OCI-LY1 (cell line): ENCODE results near the gene ASB13.

Experiments
- H2AFZ ChIP-seq: fragments of 200-600 bp; sonication (generic), shearing (Covaris generic); 2 replicates; pipeline ENCODE4 v1.6.0; 2014; ENCODE audit warnings: antibody characterized with exemption, mild to moderate bottlenecking, low read length
- H3F3A ChIP-seq: fragments of 200-600 bp; sonication (generic), shearing (Covaris generic); 2 replicates; pipeline ENCODE4 v1.6.0; 2014; ENCODE audit warnings: mild to moderate bottlenecking, antibody characterized with exemption, low read length, moderate library complexity; ENCODE audit not compliant: insufficient read depth
- H3K27ac ChIP-seq: fragments of 200-600 bp; sonication (generic); 2 replicates; pipeline ENCODE4 v1.5.1; 2014; ENCODE audit warnings: low read length, mixed run types, mild to moderate bottlenecking, low read depth; ENCODE audit not compliant: poor library complexity, severe bottlenecking
- H3K27me3 ChIP-seq: fragments of 200-600 bp; sonication (generic); 2 replicates; pipeline ENCODE4 v1.6.0; 2014; ENCODE audit warnings: antibody characterized with exemption, mild to moderate bottlenecking, low read length, moderate library complexity; ENCODE audit not compliant: insufficient read depth
- H3K36me3 ChIP-seq: fragments of 200-600 bp; sonication (generic); 2 replicates; pipeline ENCODE4 v1.6.1; 2014; ENCODE audit warnings: mild to moderate bottlenecking, antibody characterized with exemption, low read length, moderate library complexity, mixed read lengths; ENCODE audit not compliant: insufficient read depth
- H3K4me1 ChIP-seq: fragments of 200-600 bp; sonication (generic); 2 replicates; pipeline ENCODE4 v1.5.1; 2014; ENCODE audit warnings: mild to moderate bottlenecking, low read length, moderate library complexity; ENCODE audit not compliant: insufficient read depth, severe bottlenecking
- H3K4me2 ChIP-seq: fragments of 200-600 bp; sonication (generic), shearing (Covaris generic); 2 replicates; pipeline ENCODE4 v1.6.1; 2014; ENCODE audit warnings: low read length
- H3K4me3 ChIP-seq: fragments of 200-600 bp; sonication (generic); 2 replicates; pipeline ENCODE4 v1.5.1; 2014; ENCODE audit warnings: low read length, low read depth, mild to moderate bottlenecking, mixed read lengths; ENCODE audit not compliant: poor library complexity, severe bottlenecking
- H3K79me2 ChIP-seq: fragments of 200-600 bp; shearing (Covaris generic); 2 replicates; pipeline ENCODE4 v1.6.1; 2016; ENCODE audit warnings: mixed run types, low read length, mixed read lengths; ENCODE audit not compliant: insufficient read depth
- H3K9ac ChIP-seq: fragments of 200-600 bp; sonication (generic), shearing (Covaris generic); 2 replicates; pipeline ENCODE4 v1.6.1; 2014; ENCODE audit warnings: mild to moderate bottlenecking, low read length, mixed read lengths
- H3K9me2 ChIP-seq: fragments of 200-600 bp; sonication (generic), shearing (Covaris generic); 2 replicates; pipeline ENCODE4 v1.6.1; 2014; ENCODE audit warnings: low read depth, mild to moderate bottlenecking, low read length, mixed read lengths
- H3K9me3 ChIP-seq: fragments of 200-600 bp; shearing (Covaris generic); 2 replicates; pipeline ENCODE4 v1.6.1; 2014; ENCODE audit warnings: low read length, mixed read lengths
- H4K20me1 ChIP-seq: fragments of 200-600 bp; sonication (generic), shearing (Covaris generic); 2 replicates; pipeline ENCODE4 v1.6.0; 2016; ENCODE audit warnings: mild to moderate bottlenecking, low read length; ENCODE audit not compliant: insufficient read depth
- CTCF ChIP-seq: fragments of 200-600 bp; sonication (generic), shearing (Covaris generic); IDR thresholded peaks from 2 replicates; pipeline ENCODE4 v1.5.1; 2017; ENCODE audit warnings: mild to moderate bottlenecking, antibody characterized with exemption, low read length, moderate library complexity, mixed read lengths
- EZH2 ChIP-seq: fragments of 200-600 bp; sonication (generic), shearing (Covaris generic); IDR thresholded peaks from 2 replicates; pipeline ENCODE4 v1.8.0; 2017; ENCODE audit warnings: borderline replicate concordance, mixed run types, mild to moderate bottlenecking, antibody characterized with exemption, low read length, moderate library complexity, mixed read lengths

ASB13 gene

GRCh38 chr10:5603091-5603847 is 63.1 kb downstream of the ASB13 start:
- no peak for TF ChIP-seq CTCF
- TF ChIP-seq EZH2 = no peak
- Histone ChIP-seq H3K4me3 (no peak overlapping the region), H3F3A (no peaks in the 10 kb centered on the region), H3K79me2 (no peaks in the 10 kb centered on the region), H3K9me3 (no peaks in the 10 kb centered on the region), H3K4me1 (no peaks in the 10 kb centered on the region), H3K27ac (no peak overlapping the region), H3K9me2 (no peaks in the 10 kb centered on the region), H3K36me3 (no peaks in the 10 kb centered on the region), H3K4me2 (no peak overlapping the region), H2AFZ (no peak overlapping the region), H3K27me3 (peaks cover 4% of the 10 kb centered on the region; the same call in 1 of the 2 replicates), H4K20me1 (no peaks in the 10 kb centered on the region), H3K9ac (no peak overlapping the region)

GRCh38 chr10:5601826-5602495 is 64.4 kb downstream of the ASB13 start:
- H3K9ac ChIP-seq = no peak overlapping the region

GRCh38 chr10:5600908-5601307 is 65.5 kb downstream of the ASB13 start:
- Histone ChIP-seq H3K36me3 (no peaks in the 10 kb centered on the region), H3K27ac (no peak overlapping the region), H3K9ac (no peak overlapping the region), H2AFZ (no peak overlapping the region), H4K20me1 (no peaks in the 10 kb centered on the region), H3K4me2 (no peak overlapping the region), H3K9me2 (no peaks in the 10 kb centered on the region), H3K9me3 (no peaks in the 10 kb centered on the region), H3K4me1 (no peaks in the 10 kb centered on the region), H3F3A (no peaks in the 10 kb centered on the region), H3K79me2 (no peaks in the 10 kb centered on the region), H3K27me3 (no peaks in the 10 kb centered on the region; the same call in 1 of the 2 replicates), H3K4me3 (no peak overlapping the region)
- TF ChIP-seq CTCF (no peak), EZH2 (no peak)

More at GRCh38 chr10:5601826-5602495, 64.4 kb downstream of the ASB13 start:
- TF ChIP-seq EZH2 (no peak), CTCF (no peak)
- Histone ChIP-seq H4K20me1 (no peaks in the 10 kb centered on the region), H3K4me1 (no peaks in the 10 kb centered on the region), H2AFZ (no peak overlapping the region), H3K9me2 (no peaks in the 10 kb centered on the region), H3K4me3 (no peak overlapping the region), H3K79me2 (no peaks in the 10 kb centered on the region), H3K27me3 (peaks cover 4% of the 10 kb centered on the region; the same call in 1 of the 2 replicates), H3K4me2 (no peak overlapping the region), H3K9me3 (no peaks in the 10 kb centered on the region), H3K36me3 (no peaks in the 10 kb centered on the region), H3K27ac (no peak overlapping the region), H3F3A (no peaks in the 10 kb centered on the region)
